Skeletal muscle tissue (tissue), 4 donors: ENCODE results near the gene JKAMP. TPM values are rescaled to one million over a fixed set of nuclear protein-coding genes. Genes with fewer than 3 reads are reported as not detected.

ENCODE experiments used
- H3K27ac ChIP-seq: one replicate; pipeline ENCODE4 v1.7.0; 2013; ENCODE audit warnings: mild to moderate bottlenecking, low read depth, low read length, inconsistent platforms
- H3K27me3 ChIP-seq, 3 donors: one replicate each; pipeline ENCODE4 v1.7.0; 2013; ENCODE audit warnings: low read length in 3 of 3; ENCODE audit not compliant: control insufficient read depth in 3 of 3, insufficient read depth in 3 of 3
- H3K36me3 ChIP-seq, 3 donors: one replicate each; pipeline ENCODE4 v1.7.0; 2013; ENCODE audit warnings: low read length in 3 of 3; ENCODE audit not compliant: control insufficient read depth in 3 of 3, insufficient read depth in 3 of 3
- H3K4me1 ChIP-seq, 3 donors: one replicate each; pipeline ENCODE4 v1.7.0; 2013; ENCODE audit warnings: low read length in 3 of 3, mild to moderate bottlenecking in 3 of 3; ENCODE audit not compliant: control insufficient read depth in 3 of 3, insufficient read depth in 3 of 3
- H3K4me3 ChIP-seq, 3 donors: one replicate each; pipeline ENCODE4 v1.7.0; 2013; ENCODE audit warnings: low read length in 3 of 3
- H3K9ac ChIP-seq, 3 donors: one replicate each; pipeline ENCODE4 v1.7.0; 2013; ENCODE audit warnings: low read length in 3 of 3, mild to moderate bottlenecking in 3 of 3, moderate library complexity in 2 of 3, low read depth in 1 of 3
- H3K9me3 ChIP-seq, 3 donors: one replicate each; pipeline ENCODE4 v1.7.0; 2013; ENCODE audit warnings: low read length in 3 of 3; ENCODE audit not compliant: control insufficient read depth in 3 of 3
- total RNA-seq: library from RNA; depleted of rRNA; stranded (reverse); fragments of >200 nt; gene quantifications from one replicate; pipeline ENCODE4 v1.2.3, GENCODE V29; 2014
- donor health status: Osteomylitis.

JKAMP gene
- total RNA-seq, 1 donor from 2014 or later = 48.5 TPM

DNA sequence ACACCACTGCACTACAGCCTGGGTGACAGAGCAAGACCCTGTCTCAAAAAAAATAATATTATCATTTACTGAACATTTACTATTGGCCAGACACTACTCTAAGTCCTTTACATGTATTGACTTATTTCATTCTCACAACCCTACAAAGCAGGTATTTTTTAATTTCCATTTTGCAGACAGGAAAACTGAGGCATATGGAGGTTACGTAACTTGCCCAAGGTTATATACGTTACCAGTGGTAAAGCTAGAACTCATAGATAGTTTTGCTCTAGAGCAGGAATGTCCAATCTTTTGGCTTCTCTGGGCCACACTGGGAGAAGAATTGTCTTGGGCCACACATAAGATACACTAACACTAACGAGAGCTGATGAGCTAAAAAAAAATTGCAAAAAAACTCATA, 5.8 kb upstream of the JKAMP start:
- H3K27ac ChIP-seq = no peak overlapping the region
- H3K4me3 ChIP-seq = no peak overlapping the region
- peaks cover 13 to 24% (median 18%) of the 10 kb centered on the region in 3 donors for H3K4me1 ChIP-seq
- no peaks in the 10 kb centered on the region for H3K27me3 ChIP-seq
- peaks cover 11 to 35% (median 29%) of the 10 kb centered on the region in 3 donors for H3K36me3 ChIP-seq
- no peaks in the 10 kb centered on the region for H3K9me3 ChIP-seq
- no peak overlapping the region for H3K9ac ChIP-seq

DNA sequence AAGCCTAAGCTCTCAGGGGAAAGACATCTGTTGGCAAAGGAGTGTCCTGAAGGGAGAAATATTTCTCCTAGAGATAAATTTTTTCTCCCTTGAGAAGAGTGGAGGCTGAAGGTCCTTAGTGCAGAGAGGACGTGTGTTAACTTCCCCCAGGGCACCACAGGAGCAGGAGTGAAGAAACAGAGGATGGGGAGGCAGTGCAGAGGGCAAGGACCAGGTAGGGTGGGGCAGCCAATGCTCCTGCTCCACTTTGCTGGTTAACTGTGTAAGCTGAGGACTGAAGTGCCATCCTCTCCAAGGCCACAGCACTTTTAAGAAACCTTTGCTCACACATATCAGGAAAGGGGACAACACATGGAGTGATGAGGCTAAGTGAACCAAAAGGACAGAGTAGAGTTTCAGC, 4.2 kb upstream of the JKAMP start:
- H3K9ac ChIP-seq = peak overlapping the region in 1 of 3 donors; percentile 44
- no peak overlapping the region for H3K27ac ChIP-seq
- peaks cover 15 to 31% (median 19%) of the 10 kb centered on the region in 3 donors for H3K4me1 ChIP-seq

DNA sequence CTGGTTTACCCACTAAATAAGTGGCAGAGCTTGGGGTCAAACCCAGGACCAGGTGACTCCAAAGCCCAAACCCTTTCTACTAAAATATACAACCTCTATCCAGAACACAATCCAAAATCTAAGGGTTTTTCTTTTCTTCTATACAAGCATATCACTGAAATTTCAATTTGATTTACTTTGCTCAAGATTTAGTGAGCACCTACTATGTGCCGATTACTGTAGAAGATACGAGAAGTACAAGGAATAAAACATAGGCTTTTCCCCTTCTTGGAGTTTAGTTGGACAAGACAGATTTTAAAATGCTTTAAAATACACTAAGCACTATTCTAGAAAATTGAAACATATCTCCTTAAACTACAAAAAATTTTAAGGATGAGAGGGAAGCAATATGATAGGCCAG, 2.9 kb upstream of the JKAMP start:
- H3K27ac ChIP-seq = peak overlapping the region; percentile 89
- H3K9ac ChIP-seq = no peak overlapping the region
- H3K4me3 ChIP-seq = no peak overlapping the region
- H3K36me3 ChIP-seq = peaks cover 4 to 17% (median 14%) of the 10 kb centered on the region in 3 donors
- H3K27me3 ChIP-seq = no peaks in the 10 kb centered on the region
- H3K4me1 ChIP-seq = peaks cover 17 to 37% (median 28%) of the 10 kb centered on the region in 3 donors
- H3K9me3 ChIP-seq = no peaks in the 10 kb centered on the region

More for the DNA sequence above, 4.2 kb upstream of the JKAMP start:
- H3K27me3 ChIP-seq = no peaks in the 10 kb centered on the region
- H3K4me3 ChIP-seq = no peak overlapping the region
- peaks cover 10 to 26% (median 26%) of the 10 kb centered on the region in 3 donors for H3K36me3 ChIP-seq
- H3K9me3 ChIP-seq = no peaks in the 10 kb centered on the region

- Histone ChIP-seq H3K4me1 (peaks cover 17 to 37% (median 28%) of the 10 kb centered on the region in 3 donors), H3K36me3 (peaks cover 2 to 14% (median 9%) of the 10 kb centered on the region in 3 donors), H3K4me3 (peak overlapping the region in 2 of 3 donors; percentile 85 to 97), H3K9me3 (no peaks in the 10 kb centered on the region), H3K27ac (peak overlapping the region; percentile 89), H3K27me3 (no peaks in the 10 kb centered on the region), H3K9ac (peak overlapping the region in 1 of 3 donors; percentile 12)
These were observed 2.3 kb upstream of the JKAMP start for GRCh38 chr14:59481871-59482540.

DNA sequence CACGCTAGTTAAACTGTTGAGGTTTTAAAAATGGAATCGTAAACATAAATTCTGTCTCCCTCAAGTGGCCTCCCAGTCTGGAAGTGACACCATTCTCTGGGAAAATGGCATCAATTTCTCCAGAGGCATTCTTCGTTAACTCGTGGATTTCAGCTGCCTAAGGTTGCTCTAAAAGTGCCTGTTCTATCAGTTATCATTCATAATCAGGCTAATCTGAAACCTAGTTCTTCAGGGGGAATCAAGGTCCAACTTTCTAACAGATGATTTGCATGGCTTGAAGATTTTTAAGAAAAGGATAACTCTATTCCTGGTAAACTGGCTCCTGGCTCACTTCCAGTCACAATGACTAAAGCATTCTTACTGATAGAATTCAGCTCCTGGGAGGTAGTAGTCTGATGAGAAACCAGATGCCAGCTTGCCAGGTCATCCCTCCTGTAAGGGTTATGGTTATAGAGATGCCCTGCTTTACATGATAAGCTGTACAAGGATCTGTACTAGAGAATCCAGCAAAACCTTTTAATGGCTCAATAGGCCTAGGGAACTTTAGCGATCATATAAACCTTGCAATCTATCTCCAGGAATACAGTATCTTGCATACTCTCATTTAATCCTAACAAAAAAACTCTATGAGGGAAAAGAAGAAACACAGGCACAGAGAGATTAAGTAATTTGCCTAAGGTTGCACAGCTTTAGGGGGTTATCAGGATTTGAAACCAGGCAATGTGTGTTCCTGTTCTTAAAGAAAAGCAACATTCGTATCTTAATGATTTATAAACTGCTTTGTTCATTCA, 1.6 kb upstream of the JKAMP start:
- Histone ChIP-seq H3K36me3 (peaks cover 2 to 14% (median 9%) of the 10 kb centered on the region in 3 donors), H3K4me1 (peaks cover 17 to 37% (median 28%) of the 10 kb centered on the region in 3 donors), H3K4me3 (peak overlapping the region; percentile 85 to 97 (median 95)), H3K9me3 (no peaks in the 10 kb centered on the region), H3K27me3 (no peaks in the 10 kb centered on the region), H3K27ac (peak overlapping the region; percentile 89), H3K9ac (peak overlapping the region; percentile 90 to 94 (median 92))

DNA sequence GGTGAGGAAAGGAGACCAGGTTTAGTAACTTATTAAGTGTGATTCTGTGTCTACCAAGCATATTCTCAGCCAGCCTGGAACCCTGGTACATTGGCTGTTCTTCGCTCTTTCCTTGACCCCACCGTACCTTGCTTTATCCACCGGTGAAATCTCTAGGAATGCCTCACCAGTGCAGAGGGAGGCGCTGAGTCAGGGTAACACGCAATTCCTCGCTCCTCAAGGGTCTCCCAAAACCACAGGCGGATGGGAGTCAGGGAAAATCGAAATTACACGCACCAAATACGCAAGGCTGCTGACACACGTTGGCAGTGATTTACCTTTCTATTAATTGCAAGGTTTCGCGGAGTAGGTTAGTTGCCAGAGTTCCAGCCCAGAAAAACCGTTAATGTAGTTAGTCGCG, 954 bp upstream of the JKAMP start:
- H3K9me3 ChIP-seq = no peaks in the 10 kb centered on the region
- H3K36me3 ChIP-seq = peaks cover 3 to 11% (median 11%) of the 10 kb centered on the region in 3 donors
- H3K4me3 ChIP-seq = peak overlapping the region; percentile 85 to 97 (median 95)
- H3K27ac ChIP-seq = peak overlapping the region; percentile 89
- H3K4me1 ChIP-seq = peaks cover 17 to 37% (median 28%) of the 10 kb centered on the region in 3 donors
- no peaks in the 10 kb centered on the region for H3K27me3 ChIP-seq
- peak overlapping the region; percentile 90 to 94 (median 92) for H3K9ac ChIP-seq

DNA sequence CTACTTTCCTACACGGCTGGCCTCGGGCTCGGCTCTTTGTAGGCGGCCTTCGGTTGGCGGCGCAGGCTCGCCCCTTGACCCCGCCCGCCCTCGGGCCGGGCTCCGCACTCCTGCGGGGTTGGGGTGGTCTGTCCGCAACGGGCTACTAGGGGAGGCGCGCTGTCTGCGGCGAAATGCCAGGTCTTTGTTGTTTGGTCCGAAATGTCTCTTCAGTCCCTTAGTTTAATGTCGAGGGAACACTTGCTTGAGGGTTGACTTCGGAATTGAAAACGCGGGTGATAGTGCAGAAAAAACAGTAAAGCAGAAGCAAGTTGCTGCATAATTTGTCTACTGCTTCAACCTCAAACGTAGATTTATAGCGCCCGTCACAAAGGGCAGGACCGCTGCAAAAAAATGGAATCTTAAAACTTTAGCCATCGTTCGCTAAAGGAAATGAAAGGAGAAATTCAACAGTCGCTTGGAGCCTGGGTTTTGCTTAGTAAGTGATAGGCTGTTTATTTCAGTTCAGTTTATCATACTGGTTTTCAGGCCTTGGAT, 390 bp downstream of the JKAMP start:
- Histone ChIP-seq H3K27me3 (no peaks in the 10 kb centered on the region), H3K9me3 (no peaks in the 10 kb centered on the region), H3K4me1 (peaks cover 17 to 37% (median 28%) of the 10 kb centered on the region in 3 donors)

GRCh38 chr14:59490756-59491155, 6.4 kb downstream of the JKAMP start:
- Histone ChIP-seq H3K9ac (no peak overlapping the region), H3K4me3 (no peak overlapping the region), H3K36me3 (peaks cover 26 to 59% (median 48%) of the 10 kb centered on the region in 3 donors), H3K4me1 (peaks cover 0 to 4% (median 1%) of the 10 kb centered on the region in 3 donors), H3K27me3 (no peaks in the 10 kb centered on the region), H3K27ac (no peak overlapping the region), H3K9me3 (no peaks in the 10 kb centered on the region)

More for the DNA sequence above, 390 bp downstream of the JKAMP start:
- H3K4me3 ChIP-seq = peak overlapping the region; percentile 85 to 97 (median 95)
- peak overlapping the region; percentile 89 for H3K27ac ChIP-seq
- H3K9ac ChIP-seq = peak overlapping the region; percentile 90 to 94 (median 92)
- H3K36me3 ChIP-seq = peaks cover 10 to 16% (median 15%) of the 10 kb centered on the region in 3 donors

DNA sequence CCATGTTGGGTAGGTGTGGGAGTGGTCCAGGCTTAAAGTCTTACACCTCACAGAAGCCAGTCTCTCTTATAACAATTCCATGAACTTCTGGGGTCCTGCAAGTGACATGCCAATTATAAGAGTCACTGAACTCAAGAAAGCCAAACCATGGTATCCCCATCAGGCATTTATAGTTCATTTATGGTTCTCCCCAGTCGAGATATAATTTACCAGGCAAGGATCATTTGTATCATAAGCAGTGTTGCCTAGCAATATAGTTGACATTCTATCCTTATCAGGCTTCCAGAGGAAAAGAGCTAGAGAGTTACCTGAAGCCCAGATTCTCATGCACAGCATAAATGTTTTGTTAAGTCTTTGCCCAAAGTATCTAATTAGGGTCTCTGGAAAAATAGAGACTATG, 8.1 kb downstream of the JKAMP start:
- no peak overlapping the region for H3K4me3 ChIP-seq
- H3K9ac ChIP-seq = no peak overlapping the region
- no peaks in the 10 kb centered on the region for H3K4me1 ChIP-seq
- H3K9me3 ChIP-seq = no peaks in the 10 kb centered on the region
- H3K36me3 ChIP-seq = peaks cover 26 to 69% (median 54%) of the 10 kb centered on the region in 3 donors
- no peak overlapping the region for H3K27ac ChIP-seq
- H3K27me3 ChIP-seq = no peaks in the 10 kb centered on the region
